ENCODE data around the gene TXNRD2.

The TXNRD2 gene

GRCh38 chr22:19963863-19964642 is 22.4 kb upstream of the TXNRD2 start:
- Histone ChIP-seq H3K18ac (ENCODE audit: low read length) (peak overlapping the region; percentile 70), H3K4me3 (ENCODE audit: low read length in 2 of 2) (no peak overlapping the region), H4K91ac (ENCODE audit: low read depth, low read length, poor library complexity) (no peak overlapping the region), H3K4ac (ENCODE audit: low read length) (no peak overlapping the region), H2BK5ac (ENCODE audit: low read length) (peak overlapping the region; percentile 24), H2AK5ac (ENCODE audit: low read depth, low read length) (peak overlapping the region; percentile 97), H2BK12ac (ENCODE audit: low read length) (no peak overlapping the region), H3K79me1 (ENCODE audit: low read depth, low read length) (peaks cover 3% of the 10 kb centered on the region), H3K23ac (ENCODE audit: low read depth, low read length, poor library complexity) (peak overlapping the region; percentile 8), H3K14ac (ENCODE audit: low read length) (peak overlapping the region; percentile 1), H2AFZ (ENCODE audit: low read length) (no peak overlapping the region), H3K4me1 (ENCODE audit: control insufficient read depth in 2 of 2, insufficient read depth in 1 of 2, low read depth in 1 of 2, low read length in 2 of 2) (peaks cover 17 to 47% of the 10 kb centered on the region in 2 donors), H3K36me3 (replicated peaks in 1 of 2; ENCODE audit: control insufficient read depth in 2 of 2, insufficient read depth in 2 of 2, low read length in 2 of 2) (peaks cover 1 to 10% of the 10 kb centered on the region in 2 donors), H3K4me2 (ENCODE audit: insufficient read depth, low read length, poor library complexity, severe bottlenecking) (no peak overlapping the region), H4K8ac (ENCODE audit: low read depth, low read length) (peak overlapping the region; percentile 17), H3K27me3 (ENCODE audit: control insufficient read depth in 3 of 3, insufficient read depth in 3 of 3, low read depth in 1 of 3, low read length in 3 of 3) (no peaks in the 10 kb centered on the region), H2BK120ac (ENCODE audit: low read depth, low read length) (no peak overlapping the region), H2BK15ac (ENCODE audit: low read length) (peak overlapping the region; percentile 87), H3K9ac (ENCODE audit: low read depth, low read length, poor library complexity) (peak overlapping the region; percentile 78), H3K27ac (replicated peaks; ENCODE audit: low read length) (no peak overlapping the region), H3K9me3 (replicated peaks in 1 of 2; ENCODE audit: control insufficient read depth in 2 of 2, insufficient read depth in 1 of 2, low read depth in 1 of 2, low read length in 2 of 2) (peaks cover 0 to 2% of the 10 kb centered on the region in 2 donors)
- no peak for DNase-seq (ENCODE audit: low spot score)
- WGBS, 2 donors (ENCODE audit: extremely low coverage in 2 of 2, insufficient read length in 2 of 2, insufficient replicate concordance in 1 of 2), result no CpG with 5 or more reads among the region's 12 CpGs

GRCh38 chr22:19962909-19963806 is 21.5 kb upstream of the TXNRD2 start:
- DNase-seq (ENCODE audit: low spot score), result no peak

GRCh38 chr22:19962246-19962908 is 20.8 kb upstream of the TXNRD2 start:
- Histone ChIP-seq H2BK5ac (ENCODE audit: low read length) (peak overlapping the region; percentile 93), H2AK5ac (ENCODE audit: low read depth, low read length) (peak overlapping the region; percentile 98), H3K27ac (replicated peaks; ENCODE audit: low read length) (no peak overlapping the region), H3K27me3 (ENCODE audit: control insufficient read depth in 3 of 3, insufficient read depth in 3 of 3, low read depth in 1 of 3, low read length in 3 of 3) (no peaks in the 10 kb centered on the region), H3K9me3 (replicated peaks in 1 of 2; ENCODE audit: control insufficient read depth in 2 of 2, insufficient read depth in 1 of 2, low read depth in 1 of 2, low read length in 2 of 2) (peaks cover 0 to 2% of the 10 kb centered on the region in 2 donors), H4K8ac (ENCODE audit: low read depth, low read length) (peak overlapping the region; percentile 65), H3K79me1 (ENCODE audit: low read depth, low read length) (peaks cover 3% of the 10 kb centered on the region), H3K36me3 (replicated peaks in 1 of 2; ENCODE audit: control insufficient read depth in 2 of 2, insufficient read depth in 2 of 2, low read length in 2 of 2) (peaks cover 0 to 2% of the 10 kb centered on the region in 2 donors), H3K9ac (ENCODE audit: low read depth, low read length, poor library complexity) (peak overlapping the region; percentile 91), H2BK120ac (ENCODE audit: low read depth, low read length) (peak overlapping the region; percentile 85), H3K4me2 (ENCODE audit: insufficient read depth, low read length, poor library complexity, severe bottlenecking) (peak overlapping the region; percentile 18), H3K14ac (ENCODE audit: low read length) (peak overlapping the region; percentile 98), H3K23ac (ENCODE audit: low read depth, low read length, poor library complexity) (peak overlapping the region; percentile 100), H3K18ac (ENCODE audit: low read length) (peak overlapping the region; percentile 93), H3K4me3 (ENCODE audit: low read length in 2 of 2) (no peak overlapping the region), H2AFZ (ENCODE audit: low read length) (peak overlapping the region; percentile 48), H3K4me1 (ENCODE audit: control insufficient read depth in 2 of 2, insufficient read depth in 1 of 2, low read depth in 1 of 2, low read length in 2 of 2) (peaks cover 21 to 35% of the 10 kb centered on the region in 2 donors), H2BK12ac (ENCODE audit: low read length) (peak overlapping the region; percentile 84), H4K91ac (ENCODE audit: low read depth, low read length, poor library complexity) (no peak overlapping the region), H2BK15ac (ENCODE audit: low read length) (peak overlapping the region; percentile 98), H3K4ac (ENCODE audit: low read length) (peak overlapping the region; percentile 92)
- DNase-seq (ENCODE audit: low spot score), result peak; percentile 70
- no CpG with 5 or more reads among the region's 22 CpGs for WGBS, 2 donors (ENCODE audit: extremely low coverage in 2 of 2, insufficient read length in 2 of 2, insufficient replicate concordance in 1 of 2)

More at GRCh38 chr22:19962909-19963806, 21.5 kb upstream of the TXNRD2 start:
- Histone ChIP-seq H3K36me3 (replicated peaks in 1 of 2; ENCODE audit: control insufficient read depth in 2 of 2, insufficient read depth in 2 of 2, low read length in 2 of 2) (peaks cover 0 to 7% of the 10 kb centered on the region in 2 donors), H2BK12ac (ENCODE audit: low read length) (no peak overlapping the region), H3K23ac (ENCODE audit: low read depth, low read length, poor library complexity) (peak overlapping the region; percentile 100), H3K27ac (replicated peaks; ENCODE audit: low read length) (no peak overlapping the region), H3K9me3 (replicated peaks in 1 of 2; ENCODE audit: control insufficient read depth in 2 of 2, insufficient read depth in 1 of 2, low read depth in 1 of 2, low read length in 2 of 2) (peaks cover 0 to 2% of the 10 kb centered on the region in 2 donors), H2AK5ac (ENCODE audit: low read depth, low read length) (peak overlapping the region; percentile 97), H3K18ac (ENCODE audit: low read length) (peak overlapping the region; percentile 93), H3K9ac (ENCODE audit: low read depth, low read length, poor library complexity) (peak overlapping the region; percentile 78), H2BK15ac (ENCODE audit: low read length) (peak overlapping the region; percentile 98), H3K4ac (ENCODE audit: low read length) (no peak overlapping the region), H3K14ac (ENCODE audit: low read length) (peak overlapping the region; percentile 98), H3K4me3 (ENCODE audit: low read length in 2 of 2) (no peak overlapping the region), H4K91ac (ENCODE audit: low read depth, low read length, poor library complexity) (no peak overlapping the region), H2BK120ac (ENCODE audit: low read depth, low read length) (no peak overlapping the region), H3K27me3 (ENCODE audit: control insufficient read depth in 3 of 3, insufficient read depth in 3 of 3, low read depth in 1 of 3, low read length in 3 of 3) (no peaks in the 10 kb centered on the region), H3K4me2 (ENCODE audit: insufficient read depth, low read length, poor library complexity, severe bottlenecking) (no peak overlapping the region), H2AFZ (ENCODE audit: low read length) (peak overlapping the region; percentile 48), H3K79me1 (ENCODE audit: low read depth, low read length) (peaks cover 3% of the 10 kb centered on the region), H3K4me1 (ENCODE audit: control insufficient read depth in 2 of 2, insufficient read depth in 1 of 2, low read depth in 1 of 2, low read length in 2 of 2) (peaks cover 21 to 43% of the 10 kb centered on the region in 2 donors), H2BK5ac (ENCODE audit: low read length) (peak overlapping the region; percentile 93), H4K8ac (ENCODE audit: low read depth, low read length) (peak overlapping the region; percentile 17)
- no CpG with 5 or more reads among the region's 30 CpGs for WGBS, 2 donors (ENCODE audit: extremely low coverage in 2 of 2, insufficient read length in 2 of 2, insufficient replicate concordance in 1 of 2)

All from neuronal stem cell (in vitro differentiated cells).